CD1c-positive myeloid dendritic cell (primary cell): Measurements from ENCODE around the gene HDGF.

ENCODE experiments used
- DNase-seq: peaks from one replicate; pipeline ENCODE4 v3.0.0-alpha.2; 2016; ENCODE audit errors: extremely low spot score

HDGF gene

GRCh38 chr1:156725683-156726280, 25.7 kb downstream of the HDGF start:
- peak; percentile 92 for DNase-seq

- no peak for DNase-seq
These were observed 29.9 kb downstream of the HDGF start for GRCh38 chr1:156721535-156721934.

- DNase-seq = no peak
These were observed 30.3 kb downstream of the HDGF start for GRCh38 chr1:156721131-156721530.

GRCh38 chr1:156717351-156717750, 34.1 kb downstream of the HDGF start:
- DNase-seq = no peak

- DNase-seq = no peak
These were observed 36.6 kb downstream of the HDGF start for GRCh38 chr1:156714830-156715229.

- no peak for DNase-seq
These were observed 38.8 kb downstream of the HDGF start for GRCh38 chr1:156712626-156713025.

- DNase-seq = no peak
These were observed 40.3 kb downstream of the HDGF start for GRCh38 chr1:156711011-156711817.

GRCh38 chr1:156709757-156710489, 41.6 kb downstream of the HDGF start:
- DNase-seq = peak; percentile 55

- no peak for DNase-seq
These were observed 42.4 kb downstream of the HDGF start for GRCh38 chr1:156709031-156709430.

GRCh38 chr1:156708218-156708661, 43.2 kb downstream of the HDGF start:
- no peak for DNase-seq

GRCh38 chr1:156707417-156708217, 43.9 kb downstream of the HDGF start:
- no peak for DNase-seq

GRCh38 chr1:156706657-156707416, 44.6 kb downstream of the HDGF start:
- DNase-seq = no peak

GRCh38 chr1:156705918-156706656, 45.4 kb downstream of the HDGF start:
- peak; percentile 74 for DNase-seq

- peak; percentile 42 for DNase-seq
These were observed 46.1 kb downstream of the HDGF start, which contains the start of gene CRABP2 for GRCh38 chr1:156705321-156705917. Gene CRABP2, minus strand, starts transcription at chr1:156705583. Its CDS starts 137 bp downstream, at chr1:156705446.

GRCh38 chr1:156704930-156705320, 46.5 kb downstream of the HDGF start:
- peak; percentile 62 for DNase-seq

GRCh38 chr1:156704166-156704711, 47.2 kb downstream of the HDGF start:
- DNase-seq = no peak

- DNase-seq = no peak
These were observed 47.7 kb downstream of the HDGF start for GRCh38 chr1:156703741-156704140.

- no peak for DNase-seq
These were observed 48.1 kb downstream of the HDGF start for GRCh38 chr1:156703336-156703735.

- no peak for DNase-seq
These were observed 50.5 kb downstream of the HDGF start for GRCh38 chr1:156700736-156701531.
